ENCODE data around the gene PLCH2.

Gene PLCH2

GRCh38 chr1:2501820-2502119 is 25.7 kb downstream of the PLCH2 start:
- TF ChIP-seq CTCF (conservative IDR thresholded peaks at IDR 0.05; ENCODE audit: low read depth, low read length) = no peak
- H3K4me3 ChIP-seq (ENCODE audit: low read length) = no peak overlapping the region
- DNase-seq (ENCODE audit: low read depth) = no peak

GRCh38 chr1:2502210-2502609 is 26.1 kb downstream of the PLCH2 start:
- no peak for DNase-seq (ENCODE audit: low read depth)
- TF ChIP-seq CTCF (conservative IDR thresholded peaks at IDR 0.05; ENCODE audit: low read depth, low read length) = no peak
- H3K4me3 ChIP-seq (ENCODE audit: low read length) = no peak overlapping the region

GRCh38 chr1:2502661-2503553 is 26.8 kb downstream of the PLCH2 start:
- no peak for TF ChIP-seq CTCF (conservative IDR thresholded peaks at IDR 0.05; ENCODE audit: low read depth, low read length)
- H3K4me3 ChIP-seq (ENCODE audit: low read length) = no peak overlapping the region
- DNase-seq (ENCODE audit: low read depth) = no peak

- no peak for DNase-seq (ENCODE audit: low read depth)
- no peak overlapping the region for H3K4me3 ChIP-seq (ENCODE audit: low read length)
- TF ChIP-seq CTCF (conservative IDR thresholded peaks at IDR 0.05; ENCODE audit: low read depth, low read length) = no peak
Measured at GRCh38 chr1:2503554-2504224, 27.6 kb downstream of the PLCH2 start.

- no peak for TF ChIP-seq CTCF (conservative IDR thresholded peaks at IDR 0.05; ENCODE audit: low read depth, low read length)
- no peak for DNase-seq (ENCODE audit: low read depth)
- H3K4me3 ChIP-seq (ENCODE audit: low read length) = no peak overlapping the region
Measured at GRCh38 chr1:2504225-2504948, 28.3 kb downstream of the PLCH2 start.

- DNase-seq (ENCODE audit: low read depth) = no peak
- no peak for TF ChIP-seq CTCF (conservative IDR thresholded peaks at IDR 0.05; ENCODE audit: low read depth, low read length)
- no peak overlapping the region for H3K4me3 ChIP-seq (ENCODE audit: low read length)
Measured at GRCh38 chr1:2504949-2505272, 28.8 kb downstream of the PLCH2 start.
